Measurements from ENCODE around the gene C1orf35.

DNA sequence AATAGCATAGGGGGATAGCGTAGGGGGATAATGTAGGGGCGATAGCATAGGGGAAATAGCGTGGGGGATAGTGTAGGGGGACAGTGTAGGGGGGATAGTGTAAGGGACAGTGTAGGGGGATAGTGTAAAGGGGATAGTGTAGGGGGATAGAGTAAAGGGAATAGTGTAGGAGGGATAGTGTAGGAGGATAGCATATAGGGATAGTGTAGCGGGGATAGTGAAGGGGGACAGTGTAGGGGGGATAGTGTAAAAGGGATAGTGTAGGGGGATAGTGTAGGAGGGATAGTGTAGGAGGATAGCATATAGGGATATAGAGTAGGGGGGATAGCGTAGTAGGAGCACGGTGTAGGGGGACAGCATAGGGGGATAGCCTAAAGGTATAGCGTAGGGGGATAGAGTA lies 34.8 kb downstream of the C1orf35 start:
- TF ChIP-seq POLR2AphosphoS5 (IDR thresholded peaks at IDR 0.05; ENCODE audit: low read depth) (no peak), GABPA (IDR thresholded peaks at IDR 0.05; ENCODE audit: low read depth) (no peak)
- TF ChIP-seq, protein P1, sequence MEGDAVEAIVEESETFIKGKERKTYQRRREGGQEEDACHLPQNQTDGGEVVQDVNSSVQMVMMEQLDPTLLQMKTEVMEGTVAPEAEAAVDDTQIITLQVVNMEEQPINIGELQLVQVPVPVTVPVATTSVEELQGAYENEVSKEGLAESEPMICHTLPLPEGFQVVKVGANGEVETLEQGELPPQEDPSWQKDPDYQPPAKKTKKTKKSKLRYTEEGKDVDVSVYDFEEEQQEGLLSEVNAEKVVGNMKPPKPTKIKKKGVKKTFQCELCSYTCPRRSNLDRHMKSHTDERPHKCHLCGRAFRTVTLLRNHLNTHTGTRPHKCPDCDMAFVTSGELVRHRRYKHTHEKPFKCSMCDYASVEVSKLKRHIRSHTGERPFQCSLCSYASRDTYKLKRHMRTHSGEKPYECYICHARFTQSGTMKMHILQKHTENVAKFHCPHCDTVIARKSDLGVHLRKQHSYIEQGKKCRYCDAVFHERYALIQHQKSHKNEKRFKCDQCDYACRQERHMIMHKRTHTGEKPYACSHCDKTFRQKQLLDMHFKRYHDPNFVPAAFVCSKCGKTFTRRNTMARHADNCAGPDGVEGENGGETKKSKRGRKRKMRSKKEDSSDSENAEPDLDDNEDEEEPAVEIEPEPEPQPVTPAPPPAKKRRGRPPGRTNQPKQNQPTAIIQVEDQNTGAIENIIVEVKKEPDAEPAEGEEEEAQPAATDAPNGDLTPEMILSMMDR (IDR thresholded peaks at IDR 0.05; ENCODE audit: insufficient read depth, low read length): no peak
- TF ChIP-seq, protein P2, sequence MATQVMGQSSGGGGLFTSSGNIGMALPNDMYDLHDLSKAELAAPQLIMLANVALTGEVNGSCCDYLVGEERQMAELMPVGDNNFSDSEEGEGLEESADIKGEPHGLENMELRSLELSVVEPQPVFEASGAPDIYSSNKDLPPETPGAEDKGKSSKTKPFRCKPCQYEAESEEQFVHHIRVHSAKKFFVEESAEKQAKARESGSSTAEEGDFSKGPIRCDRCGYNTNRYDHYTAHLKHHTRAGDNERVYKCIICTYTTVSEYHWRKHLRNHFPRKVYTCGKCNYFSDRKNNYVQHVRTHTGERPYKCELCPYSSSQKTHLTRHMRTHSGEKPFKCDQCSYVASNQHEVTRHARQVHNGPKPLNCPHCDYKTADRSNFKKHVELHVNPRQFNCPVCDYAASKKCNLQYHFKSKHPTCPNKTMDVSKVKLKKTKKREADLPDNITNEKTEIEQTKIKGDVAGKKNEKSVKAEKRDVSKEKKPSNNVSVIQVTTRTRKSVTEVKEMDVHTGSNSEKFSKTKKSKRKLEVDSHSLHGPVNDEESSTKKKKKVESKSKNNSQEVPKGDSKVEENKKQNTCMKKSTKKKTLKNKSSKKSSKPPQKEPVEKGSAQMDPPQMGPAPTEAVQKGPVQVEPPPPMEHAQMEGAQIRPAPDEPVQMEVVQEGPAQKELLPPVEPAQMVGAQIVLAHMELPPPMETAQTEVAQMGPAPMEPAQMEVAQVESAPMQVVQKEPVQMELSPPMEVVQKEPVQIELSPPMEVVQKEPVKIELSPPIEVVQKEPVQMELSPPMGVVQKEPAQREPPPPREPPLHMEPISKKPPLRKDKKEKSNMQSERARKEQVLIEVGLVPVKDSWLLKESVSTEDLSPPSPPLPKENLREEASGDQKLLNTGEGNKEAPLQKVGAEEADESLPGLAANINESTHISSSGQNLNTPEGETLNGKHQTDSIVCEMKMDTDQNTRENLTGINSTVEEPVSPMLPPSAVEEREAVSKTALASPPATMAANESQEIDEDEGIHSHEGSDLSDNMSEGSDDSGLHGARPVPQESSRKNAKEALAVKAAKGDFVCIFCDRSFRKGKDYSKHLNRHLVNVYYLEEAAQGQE (IDR thresholded peaks at IDR 0.05; ENCODE audit: insufficient replicate concordance, low read depth): no peak
